ENCODE measurements around the gene SYNDIG1.

The SYNDIG1 gene

DNA sequence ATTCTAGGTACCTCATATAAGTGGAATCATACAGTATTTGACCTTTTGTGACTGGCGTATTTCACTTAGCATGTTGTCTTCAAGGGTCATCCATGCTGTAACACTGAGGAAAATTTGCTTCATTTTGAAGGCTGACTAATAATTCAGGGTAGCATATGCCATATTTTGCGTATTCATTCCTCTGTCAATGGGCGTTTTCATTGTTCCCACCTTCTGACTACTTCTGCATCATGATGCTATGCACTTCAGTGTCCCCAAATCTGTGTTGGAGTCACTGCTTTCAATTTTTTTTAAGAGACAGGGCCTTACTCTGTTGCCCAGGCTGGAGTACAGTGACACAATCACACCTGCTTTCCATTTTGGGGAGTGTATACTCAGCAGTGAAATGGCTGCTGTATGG is 51.6 kb downstream of the SYNDIG1 start:
- in situ Hi-C loops (cut with MboI; ENCODE audit: low sequenced_read_pairs), result no loop called here
- Histone ChIP-seq H3K36me3 (replicated peaks) (no peaks in the 10 kb centered on the region), H3K4me1 (no peaks in the 10 kb centered on the region), H3K4me3 (no peak overlapping the region), H3K27me3 (ENCODE audit: low read depth) (no peaks in the 10 kb centered on the region), H3K9me3 (no peaks in the 10 kb centered on the region)
- no peak for DNase-seq (ENCODE audit: low spot score in 2 of 2)

DNA sequence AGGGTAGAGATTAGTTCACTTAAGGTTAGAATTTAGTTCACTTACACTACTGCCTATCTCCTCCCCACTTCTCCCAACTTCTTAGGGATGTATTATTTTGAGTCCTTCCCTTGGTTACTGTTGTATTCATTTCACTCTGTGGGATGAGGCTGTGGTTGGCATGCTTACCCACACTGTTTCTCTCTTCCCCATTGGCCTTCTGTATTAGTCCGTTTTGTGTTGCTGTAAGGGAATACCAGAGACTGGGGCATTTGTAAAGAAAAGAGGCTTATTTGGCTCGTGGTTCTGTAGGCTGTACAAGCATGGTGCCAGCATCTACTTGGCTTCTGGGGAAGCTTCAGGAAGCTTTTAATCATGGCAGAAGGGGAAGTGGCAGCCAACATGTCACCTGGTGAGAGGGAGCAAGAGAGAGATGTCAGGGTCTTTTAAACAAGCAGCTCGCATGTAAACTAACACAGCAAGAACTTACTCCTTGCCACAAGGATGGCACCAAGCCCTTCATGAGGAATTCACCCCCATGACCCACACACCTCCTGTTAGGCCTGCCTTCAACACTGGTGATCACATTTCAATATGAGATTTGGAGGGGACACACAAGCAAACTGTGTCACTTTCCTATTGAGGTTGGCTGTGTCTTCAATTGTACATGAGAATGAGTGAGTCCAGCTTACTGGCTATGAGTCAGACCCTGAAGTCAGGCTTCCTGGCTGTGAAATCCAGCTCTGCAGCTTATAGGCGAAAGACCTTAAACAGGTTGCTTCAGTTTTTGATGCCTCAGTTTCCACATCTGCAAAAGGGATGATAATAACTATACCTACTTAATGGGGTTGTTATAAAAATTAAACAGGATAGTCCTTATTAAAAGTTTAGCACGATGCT is 53.3 kb downstream of the SYNDIG1 start:
- Histone ChIP-seq H3K27me3 (ENCODE audit: low read depth) (no peaks in the 10 kb centered on the region), H3K36me3 (replicated peaks) (no peaks in the 10 kb centered on the region), H3K4me3 (no peak overlapping the region), H3K9me3 (no peaks in the 10 kb centered on the region), H3K4me1 (no peaks in the 10 kb centered on the region)
- no peak for DNase-seq (ENCODE audit: low spot score in 2 of 2)
- in situ Hi-C loops (cut with MboI; ENCODE audit: low sequenced_read_pairs), result no loop called here

DNA sequence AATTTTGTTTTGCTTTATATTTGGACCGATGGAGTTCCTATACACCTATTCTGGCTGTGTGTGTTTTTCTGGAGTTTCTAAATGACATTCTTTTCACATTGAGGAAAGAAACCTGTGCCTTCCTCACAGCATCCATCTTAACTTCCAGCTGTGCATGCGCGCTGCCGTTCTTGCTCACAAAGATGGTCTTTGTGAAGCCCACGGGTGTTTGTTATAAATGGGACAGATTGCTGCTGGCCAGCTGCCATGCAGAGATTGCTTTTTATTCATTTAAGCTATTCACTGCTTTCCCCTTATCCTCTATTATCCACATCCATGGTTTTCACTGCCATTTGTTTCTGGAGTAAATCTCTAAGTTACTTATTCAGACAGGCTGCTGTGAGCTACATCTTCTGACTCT is 54.2 kb downstream of the SYNDIG1 start:
- H3K9me3 ChIP-seq, result no peaks in the 10 kb centered on the region
- no peak overlapping the region for H3K4me3 ChIP-seq
- in situ Hi-C loops (cut with MboI; ENCODE audit: low sequenced_read_pairs), result no loop called here
- H3K27me3 ChIP-seq (ENCODE audit: low read depth), result no peaks in the 10 kb centered on the region
- no peaks in the 10 kb centered on the region for H3K36me3 ChIP-seq (replicated peaks)
- DNase-seq (ENCODE audit: low spot score in 2 of 2), result no peak
- no peaks in the 10 kb centered on the region for H3K4me1 ChIP-seq

DNA sequence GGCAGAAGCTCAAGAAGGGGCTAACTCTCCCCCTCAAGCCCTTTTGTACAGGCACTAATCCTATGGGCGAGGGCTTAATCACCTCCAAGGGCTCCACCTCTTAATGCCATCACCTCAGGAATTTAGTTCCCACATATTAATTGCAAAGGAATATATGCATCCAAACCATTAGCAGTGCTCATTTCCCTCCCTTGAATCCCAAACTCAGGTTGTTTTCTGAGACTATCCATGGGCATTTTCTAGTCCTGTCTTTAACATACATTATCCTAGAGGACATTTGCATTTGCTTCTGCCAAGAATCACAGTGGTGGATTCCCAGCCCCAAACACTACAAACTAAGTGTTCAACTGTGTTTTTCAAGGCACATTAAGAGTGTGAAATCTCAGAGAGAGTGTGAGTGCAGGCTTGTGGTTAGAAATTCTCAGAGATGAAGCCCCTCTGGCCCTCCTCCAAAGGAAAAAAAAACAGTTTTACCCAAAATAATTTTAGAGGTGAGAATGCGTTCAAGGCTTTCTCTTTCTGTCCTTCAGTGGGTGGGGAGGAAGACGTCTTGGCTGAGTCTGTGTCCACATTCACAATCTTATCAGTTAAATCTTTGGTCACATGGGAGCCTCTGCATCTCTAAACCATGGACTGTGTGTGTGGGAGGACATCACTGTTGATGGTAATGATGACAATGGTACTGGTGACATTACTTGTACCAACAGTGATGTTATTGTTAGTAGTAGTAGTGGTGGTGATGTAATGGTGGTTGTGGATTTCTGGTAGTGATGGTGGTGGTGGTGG is 59.3 kb downstream of the SYNDIG1 start:
- no peaks in the 10 kb centered on the region for H3K4me1 ChIP-seq
- no peaks in the 10 kb centered on the region for H3K36me3 ChIP-seq (replicated peaks)
- DNase-seq (ENCODE audit: low spot score in 2 of 2), result no peak
- H3K4me3 ChIP-seq, result no peak overlapping the region
- in situ Hi-C loops (cut with MboI; ENCODE audit: low sequenced_read_pairs), result no loop called here
- no peaks in the 10 kb centered on the region for H3K9me3 ChIP-seq
- H3K27me3 ChIP-seq (ENCODE audit: low read depth), result no peaks in the 10 kb centered on the region

DNA sequence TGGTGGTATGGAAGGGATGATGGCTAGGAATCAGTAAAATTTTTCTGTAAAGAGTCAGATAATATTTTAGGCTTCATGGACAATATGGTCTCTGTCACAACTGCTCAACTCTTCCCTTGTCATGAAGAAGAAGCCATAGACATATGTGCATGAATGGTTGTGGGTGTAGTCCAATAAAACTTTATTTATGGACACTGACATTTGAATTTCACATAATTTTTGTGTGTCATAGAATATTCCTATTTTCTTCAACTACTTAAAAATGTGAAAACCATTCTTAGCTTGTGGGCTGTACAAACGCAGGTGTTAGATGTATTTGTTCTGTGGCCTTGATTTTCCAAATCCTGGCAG is 59.9 kb downstream of the SYNDIG1 start:
- Histone ChIP-seq H3K9me3 (no peaks in the 10 kb centered on the region), H3K4me3 (no peak overlapping the region), H3K36me3 (replicated peaks) (no peaks in the 10 kb centered on the region), H3K27me3 (ENCODE audit: low read depth) (no peaks in the 10 kb centered on the region), H3K4me1 (no peaks in the 10 kb centered on the region)
- in situ Hi-C loops (cut with MboI; ENCODE audit: low sequenced_read_pairs), result no loop called here
- no peak for DNase-seq (ENCODE audit: low spot score in 2 of 2)

- no peak for DNase-seq (ENCODE audit: low spot score in 2 of 2)
- in situ Hi-C loops (cut with MboI; ENCODE audit: low sequenced_read_pairs), result no loop called here
- H3K4me1 ChIP-seq, result no peaks in the 10 kb centered on the region
- no peaks in the 10 kb centered on the region for H3K27me3 ChIP-seq (ENCODE audit: low read depth)
- no peaks in the 10 kb centered on the region for H3K36me3 ChIP-seq (replicated peaks)
- H3K4me3 ChIP-seq, result no peak overlapping the region
- H3K9me3 ChIP-seq, result no peaks in the 10 kb centered on the region
These were observed 60.8 kb downstream of the SYNDIG1 start for GRCh38 chr20:24530131-24530680.

- no peaks in the 10 kb centered on the region for H3K9me3 ChIP-seq
- H3K27me3 ChIP-seq (ENCODE audit: low read depth), result no peaks in the 10 kb centered on the region
- in situ Hi-C loops (cut with MboI; ENCODE audit: low sequenced_read_pairs), result no loop called here
- H3K4me1 ChIP-seq, result no peaks in the 10 kb centered on the region
- no peaks in the 10 kb centered on the region for H3K36me3 ChIP-seq (replicated peaks)
- DNase-seq (ENCODE audit: low spot score in 2 of 2), result no peak
- H3K4me3 ChIP-seq, result no peak overlapping the region
These were observed 61.8 kb downstream of the SYNDIG1 start for GRCh38 chr20:24531202-24531601.

GRCh38 chr20:24531631-24532419 is 62.4 kb downstream of the SYNDIG1 start:
- H3K36me3 ChIP-seq (replicated peaks), result no peaks in the 10 kb centered on the region
- no peaks in the 10 kb centered on the region for H3K9me3 ChIP-seq
- in situ Hi-C loops (cut with MboI; ENCODE audit: low sequenced_read_pairs), result no loop called here
- H3K27me3 ChIP-seq (ENCODE audit: low read depth), result no peaks in the 10 kb centered on the region
- no peaks in the 10 kb centered on the region for H3K4me1 ChIP-seq
- no peak overlapping the region for H3K4me3 ChIP-seq
- DNase-seq (ENCODE audit: low spot score in 2 of 2), result no peak

- no peak for DNase-seq (ENCODE audit: low spot score in 2 of 2)
- H3K27me3 ChIP-seq (ENCODE audit: low read depth), result no peaks in the 10 kb centered on the region
- no peaks in the 10 kb centered on the region for H3K4me1 ChIP-seq
- H3K4me3 ChIP-seq, result no peak overlapping the region
- H3K36me3 ChIP-seq (replicated peaks), result no peaks in the 10 kb centered on the region
- in situ Hi-C loops (cut with MboI; ENCODE audit: low sequenced_read_pairs), result no loop called here
- H3K9me3 ChIP-seq, result no peaks in the 10 kb centered on the region
These were observed 64.0 kb downstream of the SYNDIG1 start for GRCh38 chr20:24533449-24533848.

GRCh38 chr20:24534282-24534681 is 64.9 kb downstream of the SYNDIG1 start:
- Histone ChIP-seq H3K4me3 (no peak overlapping the region), H3K4me1 (no peaks in the 10 kb centered on the region), H3K27me3 (ENCODE audit: low read depth) (no peaks in the 10 kb centered on the region), H3K36me3 (replicated peaks) (no peaks in the 10 kb centered on the region), H3K9me3 (no peaks in the 10 kb centered on the region)
- in situ Hi-C loops (cut with MboI; ENCODE audit: low sequenced_read_pairs), result no loop called here
- no peak for DNase-seq (ENCODE audit: low spot score in 2 of 2)

- in situ Hi-C loops (cut with MboI; ENCODE audit: low sequenced_read_pairs), result no loop called here
- DNase-seq (ENCODE audit: low spot score in 2 of 2), result no peak
- no peaks in the 10 kb centered on the region for H3K36me3 ChIP-seq (replicated peaks)
- H3K9me3 ChIP-seq, result no peaks in the 10 kb centered on the region
- no peak overlapping the region for H3K4me3 ChIP-seq
- H3K4me1 ChIP-seq, result no peaks in the 10 kb centered on the region
- no peaks in the 10 kb centered on the region for H3K27me3 ChIP-seq (ENCODE audit: low read depth)
These were observed 66.7 kb downstream of the SYNDIG1 start for GRCh38 chr20:24535941-24536730.

GRCh38 chr20:24537210-24537609 is 67.8 kb downstream of the SYNDIG1 start:
- DNase-seq (ENCODE audit: low spot score in 2 of 2), result no peak
- H3K36me3 ChIP-seq (replicated peaks), result no peaks in the 10 kb centered on the region
- no peaks in the 10 kb centered on the region for H3K9me3 ChIP-seq
- no peaks in the 10 kb centered on the region for H3K27me3 ChIP-seq (ENCODE audit: low read depth)
- no peak overlapping the region for H3K4me3 ChIP-seq
- in situ Hi-C loops (cut with MboI; ENCODE audit: low sequenced_read_pairs), result no loop called here
- H3K4me1 ChIP-seq, result no peaks in the 10 kb centered on the region

GRCh38 chr20:24542721-24543120 is 73.3 kb downstream of the SYNDIG1 start:
- H3K4me1 ChIP-seq, result no peaks in the 10 kb centered on the region
- no peaks in the 10 kb centered on the region for H3K9me3 ChIP-seq
- H3K36me3 ChIP-seq (replicated peaks), result no peaks in the 10 kb centered on the region
- no peaks in the 10 kb centered on the region for H3K27me3 ChIP-seq (ENCODE audit: low read depth)
- DNase-seq (ENCODE audit: low spot score in 2 of 2), result no peak
- in situ Hi-C loops (cut with MboI; ENCODE audit: low sequenced_read_pairs), result no loop called here
- H3K4me3 ChIP-seq, result no peak overlapping the region
